Measurements from ENCODE around the gene TLCD3A.

TLCD3A gene

DNA sequence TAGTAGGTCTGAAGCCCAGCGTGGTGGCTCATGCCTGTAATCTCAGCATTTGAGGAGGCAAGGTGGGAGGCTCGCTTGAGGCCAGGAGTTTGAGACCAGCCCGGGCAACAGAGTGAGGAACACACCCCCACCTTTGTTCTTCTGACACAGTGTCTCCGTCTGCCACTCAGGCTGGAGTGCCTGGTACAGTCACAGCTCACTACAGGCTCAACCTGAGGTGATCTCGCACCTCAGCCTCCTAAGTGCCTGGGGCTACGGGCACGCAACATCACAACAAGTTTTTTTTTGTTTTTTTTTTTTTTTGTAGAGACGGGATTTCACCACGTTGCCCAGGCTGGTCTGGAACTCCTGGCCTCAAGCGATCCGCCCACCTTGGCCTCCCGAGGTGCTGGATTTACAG lies 6.7 kb upstream of the TLCD3A start:
- TF ChIP-seq SUZ12 (IDR thresholded peaks at IDR 0.05) (no peak), ZNF384 (IDR thresholded peaks at IDR 0.05) (no peak), LEF1 (IDR thresholded peaks at IDR 0.05; ENCODE audit: borderline replicate concordance) (no peak), TARDBP (IDR thresholded peaks at IDR 0.05) (no peak), NFRKB (IDR thresholded peaks at IDR 0.05) (no peak), ELF4 (IDR thresholded peaks at IDR 0.05) (no peak), BHLHE40 (IDR thresholded peaks at IDR 0.05; ENCODE audit: borderline replicate concordance) (no peak), FOXK2 (IDR thresholded peaks at IDR 0.05) (no peak), L3MBTL2 (conservative IDR thresholded peaks at IDR 0.05) (no peak)
- ChIA-PET CTCF (no interaction called here), POLR2A (no interaction called here)
- no peak for DNase-seq (ENCODE audit: extremely low spot score)

GRCh38 chr17:726271-726919 lies 6.0 kb upstream of the TLCD3A start:
- TF ChIP-seq, protein P1, sequence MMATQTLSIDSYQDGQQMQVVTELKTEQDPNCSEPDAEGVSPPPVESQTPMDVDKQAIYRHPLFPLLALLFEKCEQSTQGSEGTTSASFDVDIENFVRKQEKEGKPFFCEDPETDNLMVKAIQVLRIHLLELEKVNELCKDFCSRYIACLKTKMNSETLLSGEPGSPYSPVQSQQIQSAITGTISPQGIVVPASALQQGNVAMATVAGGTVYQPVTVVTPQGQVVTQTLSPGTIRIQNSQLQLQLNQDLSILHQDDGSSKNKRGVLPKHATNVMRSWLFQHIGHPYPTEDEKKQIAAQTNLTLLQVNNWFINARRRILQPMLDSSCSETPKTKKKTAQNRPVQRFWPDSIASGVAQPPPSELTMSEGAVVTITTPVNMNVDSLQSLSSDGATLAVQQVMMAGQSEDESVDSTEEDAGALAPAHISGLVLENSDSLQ (IDR thresholded peaks at IDR 0.05) = no peak
- TF ChIP-seq L3MBTL2 (conservative IDR thresholded peaks at IDR 0.05) (no peak; the same call in 1 of the 2 replicates), SUZ12 (IDR thresholded peaks at IDR 0.05) (no peak), FOXM1 (IDR thresholded peaks at IDR 0.05; ENCODE audit: borderline replicate concordance) (no peak), FOXK2 (IDR thresholded peaks at IDR 0.05) (no peak), BHLHE40 (IDR thresholded peaks at IDR 0.05; ENCODE audit: borderline replicate concordance) (no peak), ZNF384 (IDR thresholded peaks at IDR 0.05) (no peak), FOXA1 (IDR thresholded peaks at IDR 0.05) (no peak), ARNT (IDR thresholded peaks at IDR 0.05) (no peak), HDGF (IDR thresholded peaks at IDR 0.05; ENCODE audit: borderline replicate concordance) (no peak), ELF4 (IDR thresholded peaks at IDR 0.05) (no peak), NFRKB (IDR thresholded peaks at IDR 0.05) (no peak)
- DNase-seq (ENCODE audit: extremely low spot score) = no peak
- POLR2A ChIA-PET = no interaction called here
- CTCF ChIA-PET = no interaction called here

DNA sequence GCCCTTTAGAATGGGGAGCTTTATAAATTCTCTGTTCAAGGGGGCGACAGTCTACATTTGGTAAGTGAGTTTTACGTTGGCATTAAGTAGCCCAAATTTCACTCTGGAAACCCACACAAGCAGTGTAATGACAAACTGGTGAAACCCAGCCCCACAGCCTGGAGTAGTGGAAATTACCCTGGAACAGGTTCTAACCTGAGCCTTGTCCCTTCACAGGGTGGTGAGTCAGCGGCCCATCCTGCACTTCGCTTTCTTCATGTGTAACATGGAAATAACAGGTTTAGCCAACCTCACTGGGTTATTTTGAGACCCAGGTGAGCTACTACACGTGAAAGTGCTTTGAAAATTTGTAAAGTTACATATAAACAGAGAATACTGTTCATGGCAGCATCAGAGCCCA lies 3.5 kb upstream of the TLCD3A start:
- ChIA-PET POLR2A (no interaction called here), CTCF (no interaction called here)
- no peak for DNase-seq (ENCODE audit: extremely low spot score)
- TF ChIP-seq TARDBP (IDR thresholded peaks at IDR 0.05) (no peak), ELF4 (IDR thresholded peaks at IDR 0.05) (no peak), FOXA1 (IDR thresholded peaks at IDR 0.05) (no peak), LEF1 (IDR thresholded peaks at IDR 0.05; ENCODE audit: borderline replicate concordance) (no peak), SUZ12 (IDR thresholded peaks at IDR 0.05) (no peak), SP1 (IDR thresholded peaks at IDR 0.05) (no peak), FOXM1 (IDR thresholded peaks at IDR 0.05; ENCODE audit: borderline replicate concordance) (no peak), ARNT (IDR thresholded peaks at IDR 0.05) (no peak), FOXK2 (IDR thresholded peaks at IDR 0.05) (no peak), NFRKB (IDR thresholded peaks at IDR 0.05) (no peak), BHLHE40 (IDR thresholded peaks at IDR 0.05; ENCODE audit: borderline replicate concordance) (no peak), HDGF (IDR thresholded peaks at IDR 0.05; ENCODE audit: borderline replicate concordance) (no peak), CTBP1 (IDR thresholded peaks at IDR 0.05; ENCODE audit: borderline replicate concordance) (no peak)
- TF ChIP-seq, protein P1 (IDR thresholded peaks at IDR 0.05) = no peak

- ChIA-PET POLR2A (no interaction called here), CTCF (no interaction called here)
- no peak for TF ChIP-seq ARNT (IDR thresholded peaks at IDR 0.05)
- no peak for TF ChIP-seq NFRKB (IDR thresholded peaks at IDR 0.05)
- no peak for TF ChIP-seq FOXM1 (IDR thresholded peaks at IDR 0.05; ENCODE audit: borderline replicate concordance)
- no peak for TF ChIP-seq FOXA1 (IDR thresholded peaks at IDR 0.05)
- TF ChIP-seq LEF1 (IDR thresholded peaks at IDR 0.05; ENCODE audit: borderline replicate concordance) = no peak
- TF ChIP-seq, protein P1 (IDR thresholded peaks at IDR 0.05) = no peak
- no peak for TF ChIP-seq BHLHE40 (IDR thresholded peaks at IDR 0.05; ENCODE audit: borderline replicate concordance)
- no peak for TF ChIP-seq L3MBTL2 (conservative IDR thresholded peaks at IDR 0.05)
- TF ChIP-seq CTBP1 (IDR thresholded peaks at IDR 0.05; ENCODE audit: borderline replicate concordance) = no peak
- no peak for TF ChIP-seq ZNF384 (IDR thresholded peaks at IDR 0.05)
- TF ChIP-seq HDGF (IDR thresholded peaks at IDR 0.05; ENCODE audit: borderline replicate concordance) = no peak
- no peak for TF ChIP-seq TARDBP (IDR thresholded peaks at IDR 0.05)
- TF ChIP-seq FOXK2 (IDR thresholded peaks at IDR 0.05) = no peak
- no peak for TF ChIP-seq SP1 (IDR thresholded peaks at IDR 0.05)
- TF ChIP-seq SUZ12 (IDR thresholded peaks at IDR 0.05) = no peak
- TF ChIP-seq ELF4 (IDR thresholded peaks at IDR 0.05) = no peak
- no peak for DNase-seq (ENCODE audit: extremely low spot score)
Measured at GRCh38 chr17:731644-732066, 741 bp upstream of the TLCD3A start.

GRCh38 chr17:732902-733720 lies 715 bp downstream of the TLCD3A start:
- DNase-seq (ENCODE audit: extremely low spot score) = peak; percentile 29
- no peak for TF ChIP-seq SUZ12 (IDR thresholded peaks at IDR 0.05)
- 0 out of 2 replicates have a peak, but pooled peaks have one; percentile 1 for TF ChIP-seq LEF1 (IDR thresholded peaks at IDR 0.05; ENCODE audit: borderline replicate concordance)
- no peak for TF ChIP-seq ZNF384 (IDR thresholded peaks at IDR 0.05)
- TF ChIP-seq SP1 (IDR thresholded peaks at IDR 0.05) = no peak
- TF ChIP-seq, protein P1 (IDR thresholded peaks at IDR 0.05) = no peak
- TF ChIP-seq FOXK2 (IDR thresholded peaks at IDR 0.05) = no peak
- peak; percentile 64 for TF ChIP-seq L3MBTL2 (conservative IDR thresholded peaks at IDR 0.05)
- TF ChIP-seq CTBP1 (IDR thresholded peaks at IDR 0.05; ENCODE audit: borderline replicate concordance) = no peak
- CTCF ChIA-PET = no interaction called here
- POLR2A ChIA-PET = interaction anchor here (0.6 to 1.1 kb wide), 2 partner anchors 9 to 15 kb away, joined by 3 to 6 read pairs; no protein-coding TSS in a partner anchor

Measured in HEK293T (cell line).